Left lobe of liver (tissue), 2 donors: ENCODE results near the gene SAPCD2. TPM values are rescaled to one million over a fixed set of nuclear protein-coding genes. Genes with fewer than 3 reads are reported as not detected.
"Not testable (repeated sequence)": the region's sequence is repeated elsewhere in the genome, so short reads cannot be mapped to it uniquely, and the experiment has no call there.

ENCODE experiments used
- ATAC-seq: fragments of 200-7000 bp; cut with Tn5 transposase; one replicate; pipeline ENCODE4 v1.9.1; 2020; ENCODE audit warnings: mild to moderate bottlenecking, moderate library complexity
- DNase-seq: peaks from one replicate; pipeline ENCODE4 v3.0.0-alpha.2; 2020; ENCODE audit warnings: low spot score
- total RNA-seq: library from RNA; stranded (reverse); gene quantifications from one replicate; pipeline ENCODE4 v1.2.1, GENCODE V29; 2021
- donor health status: DM: no; HTN: no; CAD: no; lungs with moderate emphysema.
- donor health status: DM: no; HTN: yes; CAD: no.

SAPCD2 gene
- total RNA-seq, 1 donor from 2014 or later = 0.15 TPM

GRCh38 chr9:137066096-137066861 is 4.1 kb downstream of the SAPCD2 start:
- DNase-seq (no peak), ATAC-seq (no peak)

- ATAC-seq = no peak
- no peak for DNase-seq
These were observed 4.9 kb downstream of the SAPCD2 start for GRCh38 chr9:137065336-137065967.

DNA sequence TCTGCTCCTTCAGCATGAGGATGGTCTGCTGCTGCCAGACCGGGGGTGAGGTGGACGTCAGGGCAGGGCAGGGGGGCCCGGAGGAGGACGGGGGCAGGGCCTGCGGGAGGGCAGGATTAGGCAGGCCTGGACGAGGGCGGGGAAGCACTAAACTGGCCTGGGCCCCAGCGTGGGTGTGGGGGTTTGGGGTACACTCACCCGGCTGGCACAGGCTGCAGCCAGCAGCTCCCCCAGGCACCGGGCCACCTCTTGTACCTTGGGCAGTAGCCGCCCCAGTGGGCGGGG is 5.5 kb downstream of the SAPCD2 start:
- DNase-seq = no peak
- no peak for ATAC-seq

DNA sequence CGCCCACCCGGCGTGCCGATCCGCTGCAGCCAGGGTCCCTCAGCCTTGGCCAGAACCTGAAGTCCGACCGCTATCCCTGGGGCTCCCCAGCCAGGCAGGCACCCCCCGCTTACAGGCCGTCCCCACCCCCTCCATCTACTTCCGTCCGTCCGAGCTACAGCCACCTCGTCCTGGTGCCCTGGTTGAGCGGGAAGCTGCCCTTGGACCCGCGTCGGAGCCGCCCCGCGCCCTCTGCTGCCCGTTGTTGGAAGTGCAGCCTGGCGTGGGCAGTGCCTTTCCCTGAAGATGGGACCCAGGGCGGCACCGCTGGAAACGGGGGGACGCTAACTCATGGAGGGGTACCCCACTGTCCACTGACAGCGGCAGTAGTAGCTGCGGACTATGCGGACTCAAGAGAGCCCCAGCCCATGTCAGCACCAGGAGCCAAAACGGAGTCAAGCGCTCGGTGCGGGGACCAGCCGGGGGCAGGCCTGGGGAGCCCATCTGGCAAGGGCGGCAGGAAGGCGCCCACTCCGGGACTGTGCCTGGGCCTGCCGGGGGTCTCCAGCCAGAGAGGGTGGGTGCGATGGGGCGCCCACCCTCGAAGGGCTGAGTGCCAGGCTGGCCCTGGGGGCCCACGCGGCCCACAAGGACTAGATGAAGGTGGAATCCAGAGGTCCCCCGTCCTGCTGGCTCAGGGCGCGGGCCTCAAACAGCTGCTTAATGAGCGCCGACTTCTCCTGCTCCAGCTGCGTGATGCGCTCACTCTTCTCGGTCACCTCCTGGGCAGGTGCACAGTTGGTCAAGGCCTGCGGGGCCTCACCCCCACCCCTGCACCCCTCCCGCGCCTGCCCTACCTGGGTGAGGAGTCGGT is 6.1 kb downstream of the SAPCD2 start:
- ATAC-seq (peak; percentile 91), DNase-seq (peak; percentile 75)

DNA sequence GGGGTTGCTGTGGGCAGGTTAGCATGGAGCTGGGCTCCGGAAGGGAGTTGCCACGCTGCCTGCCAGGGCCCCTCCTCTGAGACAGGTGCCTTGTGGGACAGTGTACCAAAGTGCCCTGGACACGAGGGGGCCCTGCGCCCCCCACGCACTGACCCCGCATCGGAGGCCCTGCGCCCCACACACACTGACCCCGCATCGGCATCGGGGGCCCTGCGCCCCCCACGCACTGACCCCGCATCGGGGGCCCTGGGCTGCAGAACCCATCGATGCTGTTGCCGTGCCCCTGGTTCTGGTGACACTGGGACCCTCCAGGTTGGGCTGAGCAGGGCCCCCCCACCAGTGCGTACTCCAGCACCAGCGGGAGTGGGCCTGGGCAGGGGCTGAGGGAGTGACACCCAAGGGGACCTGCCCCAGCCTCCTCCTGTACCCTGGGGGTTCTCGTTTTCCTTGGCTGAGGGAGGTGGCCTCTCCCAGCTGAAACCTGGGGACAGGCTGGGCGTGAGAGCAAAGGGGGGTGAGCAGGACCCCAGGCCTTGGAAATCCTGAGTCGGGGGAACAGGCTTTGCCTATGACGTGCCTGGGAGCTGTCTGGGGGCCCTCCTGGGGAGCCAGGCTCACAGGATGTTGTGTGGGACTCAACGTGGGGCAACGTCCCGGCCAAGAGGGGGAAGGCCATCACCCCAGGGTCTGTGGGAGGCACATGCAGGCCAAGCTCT is 6.9 kb downstream of the SAPCD2 start:
- DNase-seq (no peak), ATAC-seq (no peak)

- not testable (repeated sequence) for DNase-seq, ATAC-seq
These were observed 7.6 kb downstream of the SAPCD2 start for GRCh38 chr9:137062798-137063197.

- ATAC-seq = no peak
- DNase-seq = no peak
These were observed 8.0 kb downstream of the SAPCD2 start for GRCh38 chr9:137062384-137062783.

GRCh38 chr9:137058521-137059234 is 11.7 kb downstream of the SAPCD2 start:
- no peak for DNase-seq
- no peak for ATAC-seq

- DNase-seq (no peak), ATAC-seq (no peak)
These were observed 12.8 kb downstream of the SAPCD2 start for GRCh38 chr9:137057545-137057944.

- DNase-seq (no peak), ATAC-seq (no peak)
These were observed 13.5 kb downstream of the SAPCD2 start for GRCh38 chr9:137056739-137057415.

DNA sequence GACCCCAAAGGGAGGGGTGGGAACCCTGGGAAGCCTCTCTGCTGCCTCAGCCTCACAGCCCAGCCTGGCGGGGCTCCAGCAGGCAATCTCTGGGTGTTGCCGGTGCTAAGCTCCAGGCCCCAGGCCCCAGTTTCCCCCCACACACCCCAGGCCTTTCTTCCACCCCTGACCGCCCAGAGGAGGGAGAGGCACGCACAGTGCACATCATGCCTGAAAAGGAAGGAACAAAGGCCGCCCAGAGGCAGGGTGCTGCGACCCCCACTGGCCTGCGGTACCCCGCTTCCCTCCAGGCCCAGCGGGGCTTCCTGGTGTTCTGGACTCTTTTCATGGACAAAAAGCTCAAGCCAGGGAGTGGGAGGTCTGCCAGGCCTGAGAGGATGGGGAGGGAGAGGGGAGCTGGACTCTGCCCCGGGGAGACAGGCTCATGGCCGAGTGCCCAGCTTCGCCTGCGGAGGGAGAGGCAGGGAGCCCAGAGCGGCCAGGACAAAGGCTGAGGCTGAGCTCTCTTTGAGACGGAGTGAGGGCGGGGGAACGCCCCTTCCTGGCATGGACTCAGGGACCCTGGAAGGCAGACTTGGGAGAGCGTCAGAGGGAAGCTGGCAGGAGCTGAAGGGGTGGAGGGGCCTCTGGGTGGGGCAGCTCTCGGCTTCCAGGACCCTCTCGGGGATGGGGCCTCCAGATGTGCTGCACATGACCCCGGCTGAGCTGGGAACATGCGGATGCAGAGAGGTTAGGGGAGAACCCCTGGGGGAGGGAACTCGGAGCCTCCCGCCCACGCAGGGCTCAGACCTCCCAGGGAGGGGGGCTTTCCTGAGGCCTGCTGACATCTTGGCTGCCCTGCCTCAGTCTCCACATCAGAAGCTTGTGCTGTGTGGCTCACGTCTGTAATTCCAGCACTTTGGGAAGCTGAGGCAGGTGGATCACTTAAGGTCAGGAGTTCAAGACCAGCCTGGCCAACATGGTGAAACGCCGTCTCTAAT is 14.7 kb downstream of the SAPCD2 start:
- ATAC-seq (peak; percentile 77), DNase-seq (peak; percentile 97)

DNA sequence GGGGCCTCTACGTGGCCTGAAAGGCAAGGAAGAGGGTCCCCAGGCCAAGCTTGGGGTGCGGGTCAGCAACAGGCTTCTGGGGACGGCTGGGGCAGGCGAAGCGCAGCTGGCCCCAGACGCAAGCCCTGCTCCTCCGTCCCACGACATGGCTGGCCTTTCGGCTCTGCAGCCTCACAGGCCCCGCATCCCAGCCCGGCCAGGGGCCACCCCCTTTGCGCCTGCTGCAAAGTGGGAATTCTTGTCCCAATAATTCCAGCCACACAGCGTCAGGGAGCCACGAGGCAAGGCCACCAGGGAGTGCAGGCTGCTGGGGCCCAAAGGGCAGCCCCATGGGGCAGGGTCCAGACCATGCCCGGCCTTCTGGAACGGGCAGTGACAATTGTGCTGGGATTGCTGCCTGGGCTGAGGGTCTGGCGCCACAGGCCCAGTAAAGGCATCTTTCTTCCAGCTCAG is 15.4 kb downstream of the SAPCD2 start:
- ATAC-seq (peak; percentile 73), DNase-seq (peak; percentile 87)

- DNase-seq (peak; percentile 84), ATAC-seq (peak; percentile 71)
These were observed 16.1 kb downstream of the SAPCD2 start, which contains the start of gene ENTPD2 for GRCh38 chr9:137053944-137054931. ENTPD2 (minus strand) TSS chr9:137054061; CDS start chr9:137053997, 64 bp downstream.

DNA sequence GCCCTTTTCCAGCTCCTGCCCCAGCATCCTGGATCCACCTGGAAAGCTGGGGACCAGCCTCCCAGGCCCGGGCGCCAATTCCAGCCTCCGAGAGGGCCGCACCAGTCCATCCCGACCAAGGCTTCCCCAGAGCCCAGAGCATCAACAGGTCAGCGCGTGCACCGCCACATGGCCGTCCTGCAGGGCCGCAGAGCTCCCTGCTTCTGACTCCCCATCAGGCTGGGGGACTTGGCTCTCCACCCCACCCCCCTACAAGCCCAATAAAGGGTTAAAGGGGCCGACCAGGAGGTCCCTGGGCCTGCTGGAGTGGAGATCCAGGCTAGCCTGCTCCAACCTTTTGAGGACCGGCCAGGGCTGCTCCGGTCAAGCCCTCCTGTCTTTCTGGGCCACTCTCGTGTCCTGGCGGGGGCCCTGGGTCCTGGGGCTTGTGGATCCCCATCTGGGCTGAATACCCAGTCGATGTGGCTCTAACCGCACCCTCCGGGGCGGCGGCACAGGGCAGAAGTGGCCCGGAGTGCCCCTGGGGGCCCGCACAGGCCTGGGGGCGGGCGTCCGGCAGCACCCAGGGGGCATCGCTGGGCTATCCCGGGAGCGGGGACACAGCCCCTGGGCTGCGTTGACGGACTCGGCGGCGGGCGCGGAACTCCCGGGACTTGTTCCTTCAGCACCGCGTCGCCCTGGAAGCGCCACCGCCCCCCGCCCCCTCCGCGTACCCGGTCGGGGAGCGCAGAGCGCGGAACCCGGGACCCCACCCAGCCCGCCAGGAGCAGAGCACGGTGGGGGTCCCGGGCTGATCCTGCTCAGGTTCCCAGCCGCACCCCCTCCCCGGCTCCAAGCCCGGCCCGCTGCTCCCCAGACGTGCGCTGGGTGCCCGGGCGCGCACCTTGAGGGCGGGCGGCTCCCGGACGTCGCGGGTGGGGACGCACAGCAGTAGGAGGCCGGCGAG is 17.1 kb downstream of the SAPCD2 start:
- DNase-seq = no peak
- ATAC-seq = no peak

- DNase-seq = no peak
These were observed 18.1 kb downstream of the SAPCD2 start for GRCh38 chr9:137052293-137052692.

DNA sequence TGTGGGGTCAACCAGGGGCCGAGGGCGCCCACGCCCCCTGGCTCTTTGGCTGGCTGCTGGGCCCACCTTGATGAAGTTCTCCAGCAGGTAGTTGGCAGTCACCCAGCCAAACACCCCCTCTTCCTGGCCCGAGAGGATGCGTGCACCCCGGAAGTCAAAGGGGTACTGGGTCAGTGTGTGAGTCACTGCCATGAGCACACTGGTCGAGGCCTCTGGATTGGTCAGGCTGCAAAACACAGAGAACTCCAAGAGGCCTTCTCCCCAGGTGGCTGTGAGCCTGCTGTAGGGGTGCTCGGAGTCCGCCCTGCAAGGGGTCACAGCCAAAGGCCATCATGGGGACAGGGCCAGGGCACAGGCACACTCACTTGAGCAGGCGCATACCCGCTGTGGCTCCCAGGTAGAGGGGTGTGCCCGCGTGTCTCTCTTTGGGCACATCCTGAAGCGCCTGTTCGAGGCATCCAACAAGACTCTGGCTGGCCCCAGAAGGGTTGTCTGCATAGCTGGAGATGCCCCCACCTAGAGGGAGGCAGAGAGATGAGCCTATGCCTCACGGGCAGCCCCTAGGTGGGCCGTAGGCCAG is 19.1 kb downstream of the SAPCD2 start:
- DNase-seq (no peak), ATAC-seq (no peak)

More at GRCh38 chr9:137052293-137052692, 18.1 kb downstream of the SAPCD2 start:
- no peak for ATAC-seq
